GM19452 (cell line): ENCODE results near the gene CNTN5.

Experiments used
- ATAC-seq: cut with Tn5 transposase; IDR thresholded peaks from one replicate; pipeline ENCODE4 v1.9.1; 2021; ENCODE audit not compliant: unreplicated experiment

Gene CNTN5

DNA sequence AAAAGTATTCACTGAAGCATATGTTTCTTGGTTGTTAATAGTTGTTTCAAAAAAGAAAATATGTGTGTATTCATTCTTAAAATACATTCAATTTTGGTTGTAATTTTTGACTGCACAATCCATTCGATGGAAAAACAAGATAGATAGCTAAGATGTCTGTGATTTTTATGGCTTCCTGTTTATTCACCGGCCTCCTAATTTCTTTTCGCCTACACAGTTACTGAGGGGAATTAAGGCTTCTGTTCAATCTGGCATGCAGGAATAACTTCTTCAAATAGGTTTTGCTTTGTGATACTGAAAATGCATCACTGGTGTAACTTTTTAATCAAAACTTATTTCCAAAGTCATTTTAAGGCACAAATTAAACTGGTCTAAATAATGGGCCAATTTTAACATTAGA, 1375.5 kb downstream of the CNTN5 start:
- ATAC-seq = no peak

DNA sequence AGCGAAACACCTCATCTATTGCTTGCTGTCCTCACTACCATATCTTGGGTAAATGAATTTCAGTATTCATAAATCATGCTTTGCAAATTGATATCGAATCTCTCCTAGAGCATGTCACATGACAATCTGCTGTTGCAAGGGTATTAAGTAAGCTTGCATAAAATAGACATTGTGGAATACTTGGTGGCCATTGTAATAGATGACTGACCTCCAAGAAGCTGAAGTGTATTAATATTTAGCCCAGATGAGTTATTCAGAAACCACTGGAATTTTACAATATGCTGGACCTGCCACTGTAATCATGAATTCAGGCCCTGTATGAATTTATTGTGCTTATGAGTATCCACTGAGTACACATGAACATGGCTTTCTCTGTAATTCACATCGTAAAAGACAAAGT, 1376.7 kb downstream of the CNTN5 start:
- no peak for ATAC-seq

DNA sequence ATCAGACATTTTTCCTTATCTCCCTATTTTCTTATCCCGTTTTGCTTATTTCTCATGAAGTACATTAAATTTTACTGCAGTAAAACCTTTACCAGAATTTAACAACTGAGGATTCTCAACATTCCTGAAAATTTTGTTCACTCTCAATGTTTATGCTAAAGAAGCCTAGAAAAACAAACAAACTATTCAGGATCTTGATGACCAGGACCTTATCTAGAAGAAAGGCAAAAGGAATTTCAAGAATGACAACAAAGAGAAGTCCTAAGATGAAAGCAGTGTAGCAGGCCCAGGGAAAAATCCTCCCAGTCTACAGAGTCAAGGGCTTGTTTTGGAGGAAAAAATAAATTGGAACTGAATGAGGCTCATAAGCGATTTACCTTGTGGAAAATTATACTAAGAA, 1383.1 kb downstream of the CNTN5 start:
- no peak for ATAC-seq

DNA sequence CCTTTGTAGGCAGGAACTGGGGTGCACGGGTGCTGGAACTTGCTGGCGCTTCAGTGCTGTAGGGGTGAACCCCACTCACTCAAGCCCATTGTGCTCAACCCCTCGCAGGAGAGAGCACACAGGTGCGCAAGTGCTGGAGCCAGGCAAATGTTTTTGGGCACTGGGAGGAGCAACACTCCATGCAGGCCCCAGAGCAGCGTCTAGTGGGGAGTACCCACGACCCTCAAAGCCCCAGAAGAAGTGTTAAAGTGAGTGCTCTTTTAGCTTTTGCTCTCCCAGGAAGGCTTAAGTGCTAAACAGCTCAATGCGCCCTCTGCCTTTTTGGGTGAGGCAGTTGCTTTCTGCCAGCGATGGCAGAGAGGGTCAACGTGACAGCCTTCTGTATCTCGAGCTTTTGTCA, 1384.2 kb downstream of the CNTN5 start:
- ATAC-seq = no peak
